ENCODE results near the gene DTD1. TPM values are rescaled to one million over a fixed set of nuclear protein-coding genes. Genes with fewer than 3 reads are reported as not detected.

DTD1 gene
- total RNA-seq, 2 donors from 2014 or later = 34.9 to 45.8 TPM

GRCh38 chr20:18585134-18585533, 2.7 kb upstream of the DTD1 start:
- ATAC-seq (replicated peaks) = no peak
- Mint-ChIP-seq H3K27me3 (peaks cover 8% of the 10 kb centered on the region), H3K4me3 (no peak overlapping the region), H3K27ac (no peak overlapping the region), H3K9me3 (no peaks in the 10 kb centered on the region), H3K4me1 (peaks cover 16% of the 10 kb centered on the region), H3K36me3 (ENCODE audit: low read depth) (no peaks in the 10 kb centered on the region)

DNA sequence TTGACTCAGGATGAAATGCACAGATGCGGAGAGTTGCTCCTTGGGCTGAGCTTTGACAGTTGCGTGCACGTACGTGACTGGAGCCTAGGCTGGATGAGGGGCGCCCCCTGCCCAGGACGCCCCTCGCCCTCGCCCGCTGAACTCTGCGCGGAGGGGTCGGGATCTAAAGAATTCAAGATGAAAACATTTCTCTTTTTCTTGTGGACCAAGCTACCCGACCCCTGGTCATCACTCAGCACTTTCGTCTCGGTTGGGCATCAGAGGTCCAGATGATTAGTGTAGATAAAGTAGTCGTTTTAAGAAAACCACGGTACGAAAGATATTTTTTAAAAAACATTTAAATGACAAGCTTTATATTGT, 700 bp downstream of the DTD1 start:
- peaks cover 8% of the 10 kb centered on the region for H3K27me3 Mint-ChIP-seq
- peak overlapping the region; percentile 82 for H3K4me3 Mint-ChIP-seq
- H3K27ac Mint-ChIP-seq = peak overlapping the region; percentile 91
- H3K4me1 Mint-ChIP-seq = peaks cover 16% of the 10 kb centered on the region
- no peaks in the 10 kb centered on the region for H3K9me3 Mint-ChIP-seq
- ATAC-seq (replicated peaks) = no peak
- peaks cover 7% of the 10 kb centered on the region for H3K36me3 Mint-ChIP-seq (ENCODE audit: low read depth)

DNA sequence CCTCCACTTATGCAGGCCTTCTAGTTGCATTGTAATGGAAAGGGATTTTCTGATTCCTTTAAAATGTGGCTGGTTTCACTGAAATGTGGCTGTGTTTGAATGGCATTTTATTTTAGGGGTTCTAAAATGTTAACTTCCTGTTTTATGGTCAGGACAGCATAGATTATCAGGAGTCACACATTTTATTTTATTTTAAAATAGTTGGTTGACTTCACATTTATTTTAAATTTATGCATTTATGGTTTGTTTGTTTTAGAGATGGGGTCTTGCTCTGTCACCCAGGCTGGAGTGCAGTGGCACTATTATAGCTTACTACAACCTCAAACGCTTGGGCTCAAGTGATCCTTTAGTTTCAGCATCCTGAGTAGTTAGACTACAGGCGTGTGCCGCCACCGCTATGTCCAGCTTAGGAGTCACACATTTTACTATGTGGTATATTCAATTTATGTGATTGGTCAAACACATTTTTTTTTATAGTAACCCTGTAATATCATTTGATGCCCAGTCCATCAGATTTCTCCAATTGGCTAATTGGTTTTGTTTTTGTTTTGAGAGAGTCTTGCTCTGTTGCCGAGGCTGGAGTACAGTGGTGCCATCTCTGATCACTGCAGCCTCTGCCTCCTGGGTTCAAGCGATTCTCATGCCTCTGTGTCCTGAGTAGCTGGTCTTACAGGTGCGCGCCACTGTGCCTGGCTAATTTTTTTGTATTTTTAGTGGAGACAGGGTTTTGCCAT, 2.3 kb downstream of the DTD1 start:
- Mint-ChIP-seq H3K9me3 (no peaks in the 10 kb centered on the region), H3K36me3 (ENCODE audit: low read depth) (peaks cover 12% of the 10 kb centered on the region), H3K27me3 (no peaks in the 10 kb centered on the region), H3K4me1 (peaks cover 16% of the 10 kb centered on the region), H3K4me3 (peak overlapping the region; percentile 82), H3K27ac (peak overlapping the region; percentile 91)
- no peak for ATAC-seq (replicated peaks)

DNA sequence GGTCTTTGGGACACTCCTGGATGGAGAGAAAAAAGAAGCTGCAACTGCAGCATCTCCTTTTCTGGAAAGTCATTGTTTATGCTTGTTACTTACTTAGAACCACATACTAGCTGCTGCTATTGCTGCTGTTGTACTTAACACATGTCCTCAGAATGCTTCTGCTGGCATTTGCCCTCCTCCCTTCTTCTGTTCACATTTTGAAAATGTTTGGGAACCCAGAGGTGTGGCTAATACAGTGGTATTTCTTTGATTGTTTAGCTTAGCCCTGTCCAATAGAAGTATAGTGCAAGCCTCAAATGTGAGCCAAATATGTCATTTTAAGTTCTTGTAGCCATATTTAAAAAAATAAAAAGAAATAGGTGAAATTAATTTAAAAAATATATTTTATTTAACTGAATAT, 8.4 kb downstream of the DTD1 start:
- Mint-ChIP-seq H3K27me3 (no peaks in the 10 kb centered on the region), H3K27ac (no peak overlapping the region), H3K4me3 (no peak overlapping the region), H3K4me1 (no peaks in the 10 kb centered on the region), H3K9me3 (no peaks in the 10 kb centered on the region), H3K36me3 (ENCODE audit: low read depth) (peaks cover 66% of the 10 kb centered on the region)
- ATAC-seq (replicated peaks) = no peak

DNA sequence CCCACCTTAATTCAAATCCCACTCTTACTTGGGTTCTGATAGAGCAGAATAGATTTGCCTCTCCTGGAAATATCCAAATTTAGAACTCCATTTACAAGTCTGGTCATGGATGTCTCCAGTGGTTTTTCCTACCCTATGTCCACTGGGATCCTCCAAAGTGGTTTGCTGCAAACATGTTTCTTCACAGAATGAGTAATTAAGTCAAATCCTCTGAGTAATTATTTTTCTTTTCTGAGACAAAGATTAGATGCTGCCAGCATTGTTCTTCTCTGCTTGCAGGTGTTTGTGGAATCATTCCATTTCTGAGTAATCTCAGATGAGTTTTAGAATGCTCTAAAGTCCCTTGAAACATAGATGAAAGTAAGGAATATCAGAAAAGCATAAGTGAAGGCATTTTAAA, 21.9 kb downstream of the DTD1 start:
- no peak overlapping the region for H3K27ac Mint-ChIP-seq
- no peak overlapping the region for H3K4me3 Mint-ChIP-seq
- no peak for ATAC-seq (replicated peaks)
- H3K9me3 Mint-ChIP-seq = no peaks in the 10 kb centered on the region
- H3K27me3 Mint-ChIP-seq = no peaks in the 10 kb centered on the region
- H3K4me1 Mint-ChIP-seq = peaks cover 5% of the 10 kb centered on the region
- peaks cover 38% of the 10 kb centered on the region for H3K36me3 Mint-ChIP-seq (ENCODE audit: low read depth)

DNA sequence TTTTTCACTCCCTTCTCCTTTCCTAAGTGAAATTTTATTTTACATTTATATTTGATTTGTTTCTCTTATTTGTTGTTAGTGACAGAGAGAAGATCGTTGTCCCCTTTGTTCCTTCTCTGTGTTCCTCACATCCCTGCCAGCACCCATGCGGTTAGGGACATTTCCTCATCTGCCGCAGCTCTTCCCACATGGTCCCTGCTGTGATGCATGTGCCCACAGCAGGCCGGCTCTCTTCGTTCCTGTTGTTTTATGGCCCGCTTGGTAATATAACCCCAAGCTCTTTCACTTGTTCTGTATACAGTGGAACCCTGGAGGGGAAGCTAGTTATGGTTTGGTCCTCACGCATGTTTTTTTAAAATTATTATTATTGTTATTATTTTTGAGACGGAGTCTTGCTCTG, 23.6 kb downstream of the DTD1 start:
- Mint-ChIP-seq H3K36me3 (ENCODE audit: low read depth) (peaks cover 44% of the 10 kb centered on the region), H3K27ac (no peak overlapping the region), H3K9me3 (no peaks in the 10 kb centered on the region), H3K4me1 (peaks cover 5% of the 10 kb centered on the region), H3K27me3 (no peaks in the 10 kb centered on the region), H3K4me3 (no peak overlapping the region)
- ATAC-seq (replicated peaks) = no peak

- H3K9me3 Mint-ChIP-seq = no peaks in the 10 kb centered on the region
- H3K27ac Mint-ChIP-seq = peak overlapping the region; percentile 60
- H3K4me3 Mint-ChIP-seq = no peak overlapping the region
- peaks cover 5% of the 10 kb centered on the region for H3K4me1 Mint-ChIP-seq
- peaks cover 61% of the 10 kb centered on the region for H3K36me3 Mint-ChIP-seq (ENCODE audit: low read depth)
- ATAC-seq (replicated peaks) = peak; percentile 94
- H3K27me3 Mint-ChIP-seq = no peaks in the 10 kb centered on the region
Observed at GRCh38 chr20:18613553-18613952, 25.7 kb downstream of the DTD1 start.

DNA sequence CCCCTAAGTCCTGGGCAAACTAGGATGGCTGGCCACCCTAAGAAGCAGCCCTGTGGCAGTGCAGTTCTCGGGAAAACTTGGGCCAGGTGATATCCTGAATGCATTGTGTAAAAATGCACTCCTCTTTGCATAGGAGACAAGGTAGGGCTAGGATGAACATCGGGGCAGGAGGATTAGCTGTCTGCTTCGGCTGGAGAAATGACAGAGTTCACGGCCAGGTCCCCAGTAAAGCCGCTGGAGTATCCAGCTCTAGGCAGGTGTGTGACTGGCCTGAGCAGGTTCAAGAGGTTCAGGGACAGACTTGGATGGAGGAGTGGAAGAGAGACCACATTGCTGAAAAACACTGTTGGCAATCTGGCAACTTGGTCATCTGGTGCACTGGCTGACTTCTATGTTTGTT, 26.4 kb downstream of the DTD1 start:
- Mint-ChIP-seq H3K36me3 (ENCODE audit: low read depth) (peaks cover 58% of the 10 kb centered on the region), H3K27ac (peak overlapping the region; percentile 60), H3K27me3 (no peaks in the 10 kb centered on the region), H3K9me3 (no peaks in the 10 kb centered on the region), H3K4me1 (peaks cover 5% of the 10 kb centered on the region), H3K4me3 (no peak overlapping the region)
- no peak for ATAC-seq (replicated peaks)

DNA sequence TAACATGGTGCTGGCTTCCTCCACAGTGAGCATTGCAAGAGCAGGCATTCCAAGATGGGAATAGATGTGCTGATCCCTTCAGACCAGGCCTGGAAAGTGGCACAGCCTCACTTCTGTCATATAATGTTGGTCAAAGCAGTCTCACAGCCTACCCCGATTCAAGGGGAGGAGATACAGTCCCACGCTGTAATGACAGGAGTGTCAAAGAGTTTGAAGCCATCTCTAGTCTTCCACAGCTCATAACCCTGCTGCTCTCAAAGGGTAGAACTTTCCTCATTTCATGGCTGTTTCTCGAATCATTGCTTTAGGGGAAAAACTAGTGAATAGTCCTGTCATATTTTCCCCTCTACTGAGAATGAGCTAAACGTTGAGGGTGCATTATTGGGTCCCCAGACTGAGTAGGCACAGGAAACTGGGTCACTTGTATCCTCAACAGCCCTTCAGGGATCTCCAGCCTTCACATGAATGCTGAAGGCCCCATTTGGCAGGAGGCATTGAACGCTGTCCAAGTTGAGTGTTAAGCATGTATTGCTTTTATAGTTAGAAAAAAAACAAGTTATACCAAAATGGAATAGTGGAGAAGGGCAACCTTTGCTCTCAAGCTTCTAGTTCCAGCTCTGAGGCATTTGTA, 27.3 kb downstream of the DTD1 start:
- ATAC-seq (replicated peaks) = peak; percentile 31
- H3K9me3 Mint-ChIP-seq = no peaks in the 10 kb centered on the region
- H3K4me1 Mint-ChIP-seq = peaks cover 5% of the 10 kb centered on the region
- H3K27me3 Mint-ChIP-seq = no peaks in the 10 kb centered on the region
- no peak overlapping the region for H3K4me3 Mint-ChIP-seq
- peaks cover 52% of the 10 kb centered on the region for H3K36me3 Mint-ChIP-seq (ENCODE audit: low read depth)
- peak overlapping the region; percentile 60 for H3K27ac Mint-ChIP-seq

GRCh38 chr20:18621004-18621403, 33.1 kb downstream of the DTD1 start:
- Mint-ChIP-seq H3K27ac (no peak overlapping the region), H3K27me3 (no peaks in the 10 kb centered on the region), H3K4me3 (no peak overlapping the region), H3K4me1 (no peaks in the 10 kb centered on the region), H3K36me3 (ENCODE audit: low read depth) (peaks cover 34% of the 10 kb centered on the region), H3K9me3 (no peaks in the 10 kb centered on the region)
- no peak for ATAC-seq (replicated peaks)

DNA sequence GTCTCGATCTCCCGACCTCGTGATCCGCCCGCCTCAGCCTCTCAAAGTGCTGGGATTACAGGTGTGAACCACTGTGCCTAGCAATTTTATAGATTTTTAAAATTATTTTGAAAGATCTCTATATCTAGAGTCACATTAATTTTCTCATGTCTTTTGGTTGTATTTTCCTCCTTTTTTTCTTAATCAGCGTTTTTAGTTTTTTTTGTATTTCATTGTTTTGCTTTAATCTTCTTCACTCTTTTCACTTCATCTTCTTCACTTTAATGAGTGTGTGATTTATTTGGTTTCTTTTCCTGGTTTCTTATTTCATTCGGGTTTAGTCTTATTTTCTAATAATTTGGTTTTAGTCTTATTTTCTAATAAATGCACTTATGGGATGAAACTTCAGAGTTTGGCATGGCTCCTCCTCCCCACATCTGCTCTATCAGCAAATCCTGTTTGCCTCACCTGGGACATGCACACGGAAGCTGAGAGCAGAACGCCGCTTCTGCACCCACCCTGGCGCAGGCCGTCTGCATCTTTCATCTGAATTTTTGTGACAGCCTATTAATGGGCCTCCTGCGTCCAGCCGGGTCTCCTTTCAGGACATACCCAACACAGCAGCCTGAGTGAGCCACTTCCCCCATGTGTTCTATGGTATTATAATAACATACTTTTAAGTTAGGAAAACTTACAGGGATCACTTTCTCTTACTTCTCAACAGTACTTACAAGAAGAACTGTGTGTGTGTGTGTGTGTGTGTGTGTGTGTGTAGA, 35.5 kb downstream of the DTD1 start:
- Mint-ChIP-seq H3K27ac (no peak overlapping the region), H3K4me1 (peaks cover 5% of the 10 kb centered on the region), H3K4me3 (no peak overlapping the region), H3K27me3 (no peaks in the 10 kb centered on the region), H3K36me3 (ENCODE audit: low read depth) (peaks cover 22% of the 10 kb centered on the region), H3K9me3 (no peaks in the 10 kb centered on the region)
- no peak for ATAC-seq (replicated peaks)

DNA sequence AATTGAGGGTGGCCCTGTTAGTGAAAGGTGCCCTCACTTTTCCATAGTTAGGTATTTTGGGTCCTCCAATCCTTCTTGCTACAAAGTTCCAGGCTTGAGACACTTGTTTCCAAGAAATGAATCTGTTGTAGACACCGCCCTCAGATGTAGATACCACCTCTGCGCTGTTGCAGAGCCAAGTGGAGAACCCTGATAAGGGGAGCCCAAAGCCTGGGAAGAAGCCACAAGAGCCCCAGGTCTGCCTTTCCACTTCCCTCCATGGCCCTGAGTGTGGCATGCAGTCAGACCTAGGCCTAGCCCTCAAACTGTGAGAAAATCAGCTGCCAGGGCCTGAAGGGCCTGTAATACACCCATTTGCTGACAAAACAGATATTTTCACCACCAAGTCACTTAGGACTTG, 37.1 kb downstream of the DTD1 start:
- Mint-ChIP-seq H3K27ac (no peak overlapping the region), H3K36me3 (ENCODE audit: low read depth) (peaks cover 34% of the 10 kb centered on the region), H3K27me3 (no peaks in the 10 kb centered on the region), H3K9me3 (no peaks in the 10 kb centered on the region), H3K4me3 (no peak overlapping the region), H3K4me1 (peaks cover 5% of the 10 kb centered on the region)
- ATAC-seq (replicated peaks) = no peak

GRCh38 chr20:18625907-18626655, 38.2 kb downstream of the DTD1 start:
- ATAC-seq (replicated peaks) = no peak
- no peak overlapping the region for H3K27ac Mint-ChIP-seq
- no peak overlapping the region for H3K4me3 Mint-ChIP-seq
- H3K9me3 Mint-ChIP-seq = no peaks in the 10 kb centered on the region
- H3K36me3 Mint-ChIP-seq (ENCODE audit: low read depth) = peaks cover 38% of the 10 kb centered on the region
- no peaks in the 10 kb centered on the region for H3K27me3 Mint-ChIP-seq
- peaks cover 8% of the 10 kb centered on the region for H3K4me1 Mint-ChIP-seq

DNA sequence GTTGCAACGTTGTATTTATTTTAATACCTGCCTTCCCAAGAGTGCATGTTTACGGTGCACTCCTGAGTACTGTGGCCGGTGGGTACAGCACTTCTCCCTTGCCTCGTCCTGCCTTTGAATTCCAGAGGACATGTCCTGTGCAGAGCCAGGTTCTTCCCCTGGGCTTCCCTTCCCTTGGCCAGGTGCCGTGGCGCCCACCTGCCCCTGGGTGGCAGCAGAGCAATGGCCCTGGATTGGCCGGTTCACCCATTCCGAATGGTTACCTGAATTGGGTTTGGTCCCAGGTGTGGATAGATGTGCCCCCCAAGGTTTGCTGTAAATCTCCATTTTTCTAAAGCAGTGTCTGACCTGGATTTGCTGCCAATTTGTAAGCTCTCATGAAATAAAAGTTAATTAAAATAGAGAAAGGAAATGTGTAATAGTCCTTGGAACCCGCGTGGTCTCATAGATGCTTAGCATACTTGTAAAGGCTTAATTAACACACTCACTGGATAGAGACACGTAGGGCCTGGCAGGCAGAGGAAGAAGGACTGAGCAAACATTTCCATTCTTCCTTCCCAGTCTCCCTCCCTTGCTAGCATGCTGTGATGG, 40.6 kb downstream of the DTD1 start:
- Mint-ChIP-seq H3K4me1 (peaks cover 8% of the 10 kb centered on the region), H3K27me3 (no peaks in the 10 kb centered on the region), H3K9me3 (no peaks in the 10 kb centered on the region), H3K4me3 (no peak overlapping the region), H3K27ac (no peak overlapping the region), H3K36me3 (ENCODE audit: low read depth) (peaks cover 36% of the 10 kb centered on the region)
- no peak for ATAC-seq (replicated peaks)
